Endothelial cell of umbilical vein (primary cell): Measurements from ENCODE around the gene ROPN1B. TPM values are rescaled to one million over a fixed set of nuclear protein-coding genes. Genes with fewer than 3 reads are reported as not detected.
"Not testable (repeated sequence)": the region's sequence is repeated elsewhere in the genome, so short reads cannot be mapped to it uniquely, and the experiment has no call there.

Experiments
- BruUV-seq: library from RNA; stranded (reverse); fragments of 400-500 nt; replicated peaks from 2 replicates; lab custom pipeline; 2021; lab: Mats Ljungman, UMichigan
- CTCF ChIA-PET: fragments of 300-600, 350-600 bp; sonication (Branson Sonifier 250); formaldehyde crosslinking; loops from one replicate; lab custom pipeline; 2021; ENCODE audit warnings: antibody characterized with exemption, inconsistent platforms; lab: Charles Lee
- POLR2A ChIA-PET: fragments of 300-600, 350-600 bp; sonication (Branson Sonifier 250); formaldehyde crosslinking; loops from one replicate; lab custom pipeline; 2021; ENCODE audit warnings: antibody characterized with exemption, inconsistent platforms; lab: Charles Lee
- DNase-seq: peaks from one replicate; pipeline ENCODE4 v3.0.0-alpha.2; 2011; ENCODE audit warnings: low read depth, low spot score
- FAIRE-seq: peaks from 2 replicates; lab custom pipeline; 2011; peaks lifted over from hg19 to GRCh38; lab: Jason Lieb, UNC
- H2AFZ ChIP-seq: 2 replicates; pipeline ENCODE4 v1.6.0; 2012; ENCODE audit warnings: low read depth, low read length, control low read depth, inconsistent platforms
- H3K27ac ChIP-seq: 2 replicates; pipeline ENCODE4 v1.5.1; 2011; ENCODE audit warnings: low read depth, mild to moderate bottlenecking, control low read depth, low read length, moderate library complexity; ENCODE audit not compliant: insufficient read depth
- H3K27me3 ChIP-seq, 2 experiments: 2 replicates each; pipeline versions ENCODE4 v1.6.0 to v1.6.1; 2011; ENCODE audit warnings: low read length in 2 of 2, mixed read lengths in 1 of 2; ENCODE audit not compliant: control insufficient read depth in 2 of 2, insufficient read depth in 2 of 2
- H3K36me3 ChIP-seq, 2 experiments: 2 replicates in 1 of 2; 3 replicates in 1 of 2; pipeline ENCODE4 v1.5.1; 2011; ENCODE audit warnings: low read length in 2 of 2, mild to moderate bottlenecking in 1 of 2, moderate library complexity in 1 of 2; ENCODE audit not compliant: control insufficient read depth in 2 of 2, insufficient read depth in 2 of 2; ENCODE audit errors: extremely low read depth in 1 of 2
- H3K4me1 ChIP-seq: 3 replicates; pipeline ENCODE4 v1.5.1; 2011; ENCODE audit warnings: mild to moderate bottlenecking, low read length; ENCODE audit not compliant: control insufficient read depth, insufficient read depth; ENCODE audit errors: extremely low read depth
- H3K4me2 ChIP-seq: 2 replicates; pipeline ENCODE4 v1.6.1; 2011; ENCODE audit warnings: low read length, control low read depth, mixed read lengths; ENCODE audit not compliant: insufficient read depth
- H3K4me3 ChIP-seq, 3 experiments: fragments of 200-600 bp in 1 of 3; sonication (generic), shearing (Covaris generic) in 1 of 3; replicated peaks in 1 of 3; 2 replicates each; pipeline ENCODE4 v1.5.1; 2011 to 2016; ENCODE audit warnings: control low read depth in 3 of 3, low read length in 3 of 3, mild to moderate bottlenecking in 2 of 3, inconsistent platforms in 1 of 3, low read depth in 1 of 3, moderate library complexity in 1 of 3; ENCODE audit not compliant: insufficient read depth in 1 of 3
- H3K79me2 ChIP-seq: 2 replicates; pipeline ENCODE4 v1.6.0; 2012; ENCODE audit warnings: low read length, inconsistent platforms; ENCODE audit not compliant: control insufficient read depth, insufficient read depth
- H3K9ac ChIP-seq: replicated peaks from 2 replicates; pipeline ENCODE3; 2011; ENCODE audit warnings: low read length, control low read depth; ENCODE audit not compliant: insufficient read depth; ENCODE audit errors: extremely low read depth
- H3K9me1 ChIP-seq: replicated peaks from 3 replicates; pipeline ENCODE4 v1.6.0; 2011; ENCODE audit warnings: mild to moderate bottlenecking, low read length; ENCODE audit not compliant: control insufficient read depth, insufficient read depth; ENCODE audit errors: extremely low read depth
- H3K9me3 ChIP-seq: replicated peaks from 2 replicates; pipeline ENCODE4 v1.5.1; 2012; ENCODE audit warnings: low read length, inconsistent platforms; ENCODE audit not compliant: control insufficient read depth, insufficient read depth
- H4K20me1 ChIP-seq: replicated peaks from 2 replicates; pipeline ENCODE3; 2011; ENCODE audit warnings: mild to moderate bottlenecking, low read length; ENCODE audit not compliant: control insufficient read depth, insufficient read depth; ENCODE audit errors: extremely low read depth
- FOS ChIP-seq: IDR thresholded peaks from 2 replicates; pipeline ENCODE4 v1.6.1; 2011; ENCODE audit warnings: mild to moderate bottlenecking, low read length, moderate library complexity, borderline replicate concordance; ENCODE audit not compliant: insufficient read depth
- POLR2A ChIP-seq: IDR thresholded peaks from 2 replicates; pipeline ENCODE4 v1.6.1; 2012; ENCODE audit warnings: low read depth, mild to moderate bottlenecking, control low read depth, low read length
- dilution Hi-C: fragments of 300-500 bp; cut with MboI; formaldehyde crosslinking; loops from one replicate; pipeline ENCODE4 v1.15.0; 2019; ENCODE audit warnings: low sequenced_read_pairs; ENCODE audit not compliant: extremely low pct_ligation_motif_present
- intact Hi-C: fragments of 100-400 bp; cut with micrococcal nuclease; formaldehyde crosslinking; loops from one replicate; pipeline ENCODE4 v1.10.0; 2022
- polyA plus RNA-seq, 4 experiments: library from polyadenylated mRNA; depleted of rRNA in 3 of 4; stranded (reverse) in 3 of 4; unstranded in 1 of 4; fragments of >200 nt; gene quantifications; 2 replicates each; pipeline versions ENCODE4 v1.2.1 to v1.2.3, GENCODE V29; 2011 to 2012; ENCODE audit warnings: missing spikeins in 1 of 4
- total RNA-seq: library from RNA; stranded (reverse); gene quantifications from 2 replicates; pipeline ENCODE4 v1.2.3, GENCODE V29; 2021

ROPN1B gene
- total and polyA plus RNA-seq, 2 donors (not counting 3 experiments of a cell fraction or from before 2014, with no cell fraction given): not detected

GRCh38 chr3:125990253-125990970, 21.4 kb downstream of the ROPN1B start:
- Histone ChIP-seq H3K79me2 (no peaks in the 10 kb centered on the region), H3K27ac (no peak overlapping the region), H2AFZ (peak overlapping the region; percentile 100), H3K9ac (peak overlapping the region; percentile 51), H3K36me3 (no peaks in the 10 kb centered on the region), H3K4me1 (peaks cover 8% of the 10 kb centered on the region), H3K9me3 (no peaks in the 10 kb centered on the region), H3K27me3 (peaks cover 9 to 11% of the 10 kb centered on the region in 2 experiments), H3K4me2 (peak overlapping the region; percentile 94), H4K20me1 (no peaks in the 10 kb centered on the region), H3K9me1 (no peaks in the 10 kb centered on the region), H3K4me3 (peak overlapping the region; percentile 14 to 93 (median 67))
- no TSS peak for BruUV-seq
- FAIRE-seq (peak; percentile 86), DNase-seq (peak; percentile 63)
- peak; percentile 45 for TF ChIP-seq POLR2A
- TF ChIP-seq FOS: no peak
- intact Hi-C loops (loop anchor here (1.0 to 5.0 kb wide), 2 partner anchors 74 to 92 kb away; partner anchors contain the start of gene SLC41A3), dilution Hi-C loops (no loop called here)
- ChIA-PET POLR2A (no interaction called here), CTCF (interaction anchor here (1.1 kb wide), 1 partner anchor 16 kb away, joined by 3 read pairs; no protein-coding TSS in a partner anchor)

DNA sequence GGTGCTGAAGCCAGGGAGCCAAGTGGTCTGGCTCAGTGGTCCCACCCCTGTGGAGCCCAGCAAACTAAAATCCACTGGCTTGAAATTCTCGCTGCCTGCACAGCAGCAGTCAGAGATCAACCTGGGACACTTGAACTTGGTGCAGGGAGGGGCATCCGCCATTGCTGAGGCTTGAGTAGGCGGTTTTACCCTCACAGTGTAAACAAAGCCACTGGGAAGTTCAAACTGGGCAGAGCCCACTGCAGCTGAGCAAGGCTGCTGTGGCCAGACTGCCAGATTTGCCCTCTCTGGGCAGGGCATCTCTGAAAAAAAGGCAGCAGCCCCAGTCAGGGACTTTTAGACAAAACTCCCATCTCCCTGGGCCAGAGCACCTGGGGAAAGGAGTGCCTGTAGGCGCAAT, 27.8 kb downstream of the ROPN1B start:
- dilution Hi-C loops, H3K27me3 ChIP-seq, H3K9me1 ChIP-seq, H3K9ac ChIP-seq, BruUV-seq, H3K4me3 ChIP-seq, H3K9me3 ChIP-seq, FAIRE-seq, intact Hi-C loops, H3K27ac ChIP-seq, POLR2A ChIA-PET, H3K79me2 ChIP-seq, DNase-seq, CTCF ChIA-PET, H3K36me3 ChIP-seq, H2AFZ ChIP-seq, H3K4me1 ChIP-seq, H3K4me2 ChIP-seq, H4K20me1 ChIP-seq: not testable (repeated sequence)
